Measurements from ENCODE around the gene PRELID2.

DNA sequence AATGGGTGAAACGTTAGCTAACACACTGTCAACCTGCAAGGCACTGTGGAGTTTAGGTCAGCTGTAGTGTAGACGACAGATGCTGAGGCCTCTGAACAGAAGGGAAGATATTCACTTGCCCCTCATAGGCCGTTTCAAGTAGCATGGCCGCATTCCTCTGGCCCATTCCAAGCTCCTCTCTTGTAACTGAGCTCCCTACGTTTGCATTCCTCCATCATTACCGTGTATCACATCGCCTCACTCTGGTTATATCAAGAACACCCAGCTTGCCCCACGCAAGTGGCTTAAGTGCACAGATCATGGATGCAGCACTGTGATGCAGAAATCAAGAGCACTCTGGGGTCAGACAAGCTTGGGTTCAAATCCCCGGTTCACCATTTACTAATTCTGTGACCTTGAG, 43.3 kb downstream of the PRELID2 start:
- TF ChIP-seq POLR2AphosphoS5 (IDR thresholded peaks at IDR 0.05; ENCODE audit: low read depth, low read length), result no peak
- TF ChIP-seq, protein P1, sequence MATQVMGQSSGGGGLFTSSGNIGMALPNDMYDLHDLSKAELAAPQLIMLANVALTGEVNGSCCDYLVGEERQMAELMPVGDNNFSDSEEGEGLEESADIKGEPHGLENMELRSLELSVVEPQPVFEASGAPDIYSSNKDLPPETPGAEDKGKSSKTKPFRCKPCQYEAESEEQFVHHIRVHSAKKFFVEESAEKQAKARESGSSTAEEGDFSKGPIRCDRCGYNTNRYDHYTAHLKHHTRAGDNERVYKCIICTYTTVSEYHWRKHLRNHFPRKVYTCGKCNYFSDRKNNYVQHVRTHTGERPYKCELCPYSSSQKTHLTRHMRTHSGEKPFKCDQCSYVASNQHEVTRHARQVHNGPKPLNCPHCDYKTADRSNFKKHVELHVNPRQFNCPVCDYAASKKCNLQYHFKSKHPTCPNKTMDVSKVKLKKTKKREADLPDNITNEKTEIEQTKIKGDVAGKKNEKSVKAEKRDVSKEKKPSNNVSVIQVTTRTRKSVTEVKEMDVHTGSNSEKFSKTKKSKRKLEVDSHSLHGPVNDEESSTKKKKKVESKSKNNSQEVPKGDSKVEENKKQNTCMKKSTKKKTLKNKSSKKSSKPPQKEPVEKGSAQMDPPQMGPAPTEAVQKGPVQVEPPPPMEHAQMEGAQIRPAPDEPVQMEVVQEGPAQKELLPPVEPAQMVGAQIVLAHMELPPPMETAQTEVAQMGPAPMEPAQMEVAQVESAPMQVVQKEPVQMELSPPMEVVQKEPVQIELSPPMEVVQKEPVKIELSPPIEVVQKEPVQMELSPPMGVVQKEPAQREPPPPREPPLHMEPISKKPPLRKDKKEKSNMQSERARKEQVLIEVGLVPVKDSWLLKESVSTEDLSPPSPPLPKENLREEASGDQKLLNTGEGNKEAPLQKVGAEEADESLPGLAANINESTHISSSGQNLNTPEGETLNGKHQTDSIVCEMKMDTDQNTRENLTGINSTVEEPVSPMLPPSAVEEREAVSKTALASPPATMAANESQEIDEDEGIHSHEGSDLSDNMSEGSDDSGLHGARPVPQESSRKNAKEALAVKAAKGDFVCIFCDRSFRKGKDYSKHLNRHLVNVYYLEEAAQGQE (IDR thresholded peaks at IDR 0.05; ENCODE audit: insufficient read depth in 1 of 2, low read depth in 2 of 2, low read length in 2 of 2), result no peak
- TF ChIP-seq TAF1 (IDR thresholded peaks at IDR 0.05; ENCODE audit: borderline replicate concordance, insufficient read depth, low read length), result no peak

Measured in PFSK-1 (cell line).